Glutamatergic neuron (in vitro differentiated cells): ENCODE data around the gene TTLL13. TPM values are rescaled to one million over a fixed set of nuclear protein-coding genes. Genes with fewer than 3 reads are reported as not detected.
A peak's percentile ranks its signal among the peaks of the same experiment; 100 is the strongest.

Experiments used
- DNase-seq: peaks from one replicate; pipeline ENCODE4 v3.0.0; 2022
- H3K27ac Mint-ChIP-seq: one replicate; pipeline ENCODE4 v1.8.0; 2020; ENCODE audit warnings: mild to moderate bottlenecking, mixed read lengths, inconsistent platforms; ENCODE audit not compliant: unreplicated experiment
- H3K27me3 Mint-ChIP-seq: one replicate; pipeline ENCODE4 v1.8.0; 2020; ENCODE audit warnings: mild to moderate bottlenecking, moderate library complexity, mixed read lengths, inconsistent platforms; ENCODE audit not compliant: unreplicated experiment
- H3K36me3 Mint-ChIP-seq: one replicate; pipeline ENCODE4 v1.8.0; 2020; ENCODE audit warnings: mild to moderate bottlenecking, mixed read lengths, inconsistent platforms; ENCODE audit not compliant: unreplicated experiment
- H3K4me1 Mint-ChIP-seq: one replicate; pipeline ENCODE4 v1.8.0; 2020; ENCODE audit warnings: mild to moderate bottlenecking, low read depth, mixed read lengths, inconsistent platforms; ENCODE audit not compliant: unreplicated experiment
- H3K4me3 Mint-ChIP-seq: one replicate; pipeline ENCODE4 v1.8.0; 2020; ENCODE audit warnings: mild to moderate bottlenecking, mixed read lengths, inconsistent platforms; ENCODE audit not compliant: unreplicated experiment
- H3K9me3 Mint-ChIP-seq: one replicate; pipeline ENCODE4 v1.8.0; 2020; ENCODE audit warnings: mild to moderate bottlenecking, moderate library complexity, mixed read lengths, inconsistent platforms; ENCODE audit not compliant: unreplicated experiment
- CTCF ChIP-seq: fragments of 200-600 bp; sonication (generic); IDR thresholded peaks from one replicate; pipeline ENCODE4 v1.5.0; 2021; ENCODE audit not compliant: partially characterized antibody, unreplicated experiment
- total RNA-seq: library from RNA; stranded (reverse); fragmentation: NEBNext Ultra II Directional; extraction: Animal tissue kit (Norgen Biotek cat#: 25700); gene quantifications from one replicate; pipeline ENCODE4 v1.2.1, GENCODE V29; 2021; ENCODE audit not compliant: unreplicated experiment

The TTLL13 gene
- total RNA-seq, 1 donor from 2014 or later, result not detected

DNA sequence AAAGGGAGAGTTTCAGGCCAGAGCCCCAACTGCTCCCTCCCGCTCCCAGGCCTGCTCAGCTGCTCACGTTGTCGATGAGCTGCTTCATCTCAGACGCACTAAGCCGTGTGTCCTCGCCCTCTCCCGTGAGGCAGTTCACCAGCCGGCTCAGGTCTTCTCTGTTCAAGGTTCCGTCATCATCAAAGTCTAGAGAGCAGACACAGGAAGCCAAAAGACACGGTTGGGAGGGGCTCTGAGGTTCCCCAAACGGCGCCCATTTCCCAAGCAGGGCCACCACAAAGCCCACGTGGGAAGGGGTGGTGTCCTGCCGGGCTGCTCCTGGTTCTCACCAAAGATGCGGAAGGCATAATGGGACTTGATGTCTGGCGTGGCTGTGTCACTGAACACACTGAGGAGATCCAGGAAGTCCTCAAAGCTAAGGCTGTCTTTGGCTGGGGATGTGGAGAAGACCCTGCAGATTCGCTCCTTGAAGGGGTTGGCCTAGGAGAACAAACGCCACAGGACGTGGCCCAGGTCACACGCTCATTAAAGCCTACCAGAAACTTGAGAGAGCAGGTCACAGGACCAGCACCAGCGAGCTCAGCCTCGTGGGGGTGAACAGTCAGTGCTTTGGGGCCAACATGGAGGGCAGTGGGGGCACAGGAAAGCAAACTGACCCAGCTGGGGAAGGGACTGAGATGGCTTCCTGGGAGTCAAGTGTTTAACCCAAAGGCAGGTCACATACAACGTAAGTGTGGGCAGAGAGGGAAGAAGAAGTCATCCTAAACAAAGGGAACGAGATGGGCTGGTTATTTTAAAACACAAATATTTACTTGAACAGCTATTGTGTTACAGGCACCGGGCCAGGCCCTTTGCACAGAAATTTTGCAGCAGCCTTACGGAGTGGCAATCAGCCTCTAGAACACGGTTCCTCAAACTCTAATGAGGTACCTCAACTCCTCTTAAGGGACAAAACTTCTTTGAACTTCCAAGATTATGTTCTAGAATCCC lies 18.0 kb upstream of the TTLL13 start:
- Mint-ChIP-seq H3K27me3 (peaks cover 11% of the 10 kb centered on the region), H3K36me3 (peaks cover 11% of the 10 kb centered on the region), H3K4me1 (peaks cover 3% of the 10 kb centered on the region), H3K9me3 (peaks cover 7% of the 10 kb centered on the region), H3K4me3 (peak overlapping the region; percentile 46), H3K27ac (no peak overlapping the region)
- no peak for TF ChIP-seq CTCF
- no peak for DNase-seq

DNA sequence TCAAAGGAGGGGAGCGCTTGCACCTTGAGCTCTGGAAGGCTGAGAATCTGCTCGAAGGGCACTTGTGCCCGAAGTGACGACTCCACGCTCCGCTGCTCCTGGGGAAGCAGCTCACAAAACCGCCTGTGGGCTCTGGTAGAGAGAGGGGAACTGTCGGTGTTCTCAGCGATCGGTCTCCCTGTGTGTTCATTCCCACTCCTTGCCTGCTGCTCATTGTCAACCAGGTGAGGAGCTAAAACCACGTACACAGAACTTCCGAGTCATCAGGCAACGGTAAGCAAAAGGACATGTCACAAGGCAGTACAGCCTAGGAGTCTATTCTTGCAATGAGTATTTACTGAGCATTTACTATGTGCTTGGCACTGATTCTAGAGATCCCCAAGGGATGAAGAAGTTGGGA lies 17.2 kb upstream of the TTLL13 start:
- H3K27me3 Mint-ChIP-seq, result peaks cover 11% of the 10 kb centered on the region
- no peak overlapping the region for H3K27ac Mint-ChIP-seq
- peaks cover 7% of the 10 kb centered on the region for H3K9me3 Mint-ChIP-seq
- H3K4me3 Mint-ChIP-seq, result no peak overlapping the region
- peaks cover 11% of the 10 kb centered on the region for H3K36me3 Mint-ChIP-seq
- no peak for TF ChIP-seq CTCF
- peaks cover 3% of the 10 kb centered on the region for H3K4me1 Mint-ChIP-seq
- no peak for DNase-seq

- no peak overlapping the region for H3K27ac Mint-ChIP-seq
Measured at GRCh38 chr15:90232941-90233386, 16.4 kb upstream of the TTLL13 start.

GRCh38 chr15:90233387-90234095 lies 15.8 kb upstream of the TTLL13 start, which contains the start of gene CIB1:
TSS of gene CIB1 (minus strand) at chr15:90233941. CDS start at chr15:90233885, 56 bp downstream.
- H3K9me3 Mint-ChIP-seq, result peaks cover 7% of the 10 kb centered on the region
- no peak for TF ChIP-seq CTCF
- H3K4me3 Mint-ChIP-seq, result peak within 1 kb of the TSS; percentile 85
- no peak within 1 kb of the TSS for H3K27ac Mint-ChIP-seq
- H3K4me1 Mint-ChIP-seq, result peaks cover 3% of the 10 kb centered on the region
- peaks cover 11% of the 10 kb centered on the region for H3K36me3 Mint-ChIP-seq
- DNase-seq, result peak; percentile 85
- H3K27me3 Mint-ChIP-seq, result peaks cover 11% of the 10 kb centered on the region

More at GRCh38 chr15:90232941-90233386, 16.4 kb upstream of the TTLL13 start:
- Mint-ChIP-seq H3K9me3 (peaks cover 7% of the 10 kb centered on the region), H3K4me1 (peaks cover 3% of the 10 kb centered on the region), H3K36me3 (peaks cover 11% of the 10 kb centered on the region), H3K4me3 (peak overlapping the region; percentile 63), H3K27me3 (peaks cover 11% of the 10 kb centered on the region)
- TF ChIP-seq CTCF, result no peak
- no peak for DNase-seq
